Ovary (tissue), 3 donors: ENCODE data around the gene IRF8.

Source experiments
- CTCF ChIP-seq, 3 donors: fragments of 450-650 bp in 2 of 3; fragments of 200-600 bp in 1 of 3; IDR thresholded peaks; one replicate each; pipeline versions ENCODE4 v1.5.1 to v1.8.0; 2016 to 2022; ENCODE audit warnings: antibody characterized with exemption in 3 of 3, mild to moderate bottlenecking in 1 of 3
- EP300 ChIP-seq: sonication (generic); formaldehyde crosslinking; IDR thresholded peaks from one replicate; pipeline ENCODE4 v1.6.1; 2017; ENCODE audit warnings: antibody characterized with exemption
- POLR2A ChIP-seq: fragments of 450-650 bp; IDR thresholded peaks from one replicate; pipeline ENCODE4 v1.6.1; 2017; ENCODE audit warnings: antibody characterized with exemption, mild to moderate bottlenecking, moderate library complexity
- donor health status: DM: no; HTN: no; CAD: no.

DNA sequence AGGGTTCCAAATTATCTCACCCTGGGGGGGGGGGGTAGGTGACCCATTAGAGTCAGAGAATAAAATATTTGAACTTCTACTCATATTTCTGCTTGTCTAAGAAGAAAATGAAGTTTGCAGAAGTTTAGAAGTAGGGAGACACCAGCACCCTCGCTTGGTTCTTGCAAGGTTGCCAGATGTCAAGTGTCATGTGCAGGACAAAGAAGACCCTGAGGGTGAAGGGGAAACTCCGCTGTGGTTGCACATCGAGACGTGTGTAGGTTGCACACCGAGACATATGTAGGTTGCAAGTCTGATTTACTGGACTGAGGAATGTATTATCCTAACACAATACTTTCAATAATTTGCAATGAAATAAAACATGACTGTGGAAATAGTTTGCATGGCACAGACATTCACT, 42.4 kb upstream of the IRF8 start:
- TF ChIP-seq POLR2A (no peak), CTCF (IDR thresholded peaks at IDR 0.05) (no peak), EP300 (no peak)
